WTC11 (cell line): Measurements from ENCODE around the gene DEPDC1B. TPM values are rescaled to one million over a fixed set of nuclear protein-coding genes. Genes with fewer than 3 reads are reported as not detected.

Experiments used
- ATAC-seq: fragments of 200-7000 bp; cut with Tn5 transposase; 2 replicates; pipeline ENCODE4 v1.10.0; 2021; ENCODE audit warnings: mild to moderate bottlenecking, moderate library complexity
- CTCF ChIA-PET: fragments of 300-600 bp; sonication (Branson Sonifier 250); formaldehyde crosslinking; loops from one replicate; lab custom pipeline; 2021; ENCODE audit warnings: antibody characterized with exemption; lab: Charles Lee
- POLR2A ChIA-PET: fragments of 350-600 bp; sonication (Branson Sonifier 250); formaldehyde crosslinking; loops from one replicate; lab custom pipeline; 2021; ENCODE audit warnings: antibody characterized with exemption; lab: Charles Lee
- DNase-seq: peaks from one replicate; pipeline ENCODE4 v3.0.0; 2021; ENCODE audit warnings: low spot score
- H3K27ac Mint-ChIP-seq: 2 replicates; pipeline ENCODE4 v1.8.0; 2021; ENCODE audit warnings: mixed read lengths
- H3K27me3 Mint-ChIP-seq: 2 replicates; pipeline ENCODE4 v1.8.0; 2021; ENCODE audit warnings: low read depth, mild to moderate bottlenecking, moderate library complexity, mixed read lengths
- H3K36me3 Mint-ChIP-seq: 2 replicates; pipeline ENCODE4 v1.8.0; 2021; ENCODE audit warnings: mixed read lengths
- H3K4me1 Mint-ChIP-seq: 2 replicates; pipeline ENCODE4 v1.8.0; 2022; ENCODE audit warnings: mixed read lengths
- H3K4me3 Mint-ChIP-seq: 2 replicates; pipeline ENCODE4 v1.8.0; 2021; ENCODE audit warnings: mild to moderate bottlenecking, moderate library complexity, mixed read lengths
- H3K9me3 Mint-ChIP-seq: 2 replicates; pipeline ENCODE4 v1.8.0; 2021; ENCODE audit warnings: mixed read lengths
- CREB1 ChIP-seq: sonication (generic); formaldehyde crosslinking; IDR thresholded peaks from 2 replicates; pipeline ENCODE4 v1.8.0; 2023; ENCODE audit warnings: mild to moderate bottlenecking, missing genetic modification reagents
- CREM ChIP-seq: sonication (generic); formaldehyde crosslinking; IDR thresholded peaks from 2 replicates; pipeline ENCODE4 v1.8.1; 2022; ENCODE audit warnings: mild to moderate bottlenecking, missing genetic modification reagents, moderate library complexity
- FOXK1 ChIP-seq: sonication (generic); formaldehyde crosslinking; IDR thresholded peaks from 2 replicates; pipeline ENCODE4 v1.8.0; 2022; ENCODE audit warnings: mild to moderate bottlenecking, moderate library complexity, missing genetic modification reagents
- IRF1 ChIP-seq: sonication (generic); formaldehyde crosslinking; IDR thresholded peaks from 2 replicates; pipeline ENCODE4 v1.8.0; 2023; ENCODE audit warnings: missing genetic modification reagents
- KAT7 ChIP-seq: sonication (generic); formaldehyde crosslinking; IDR thresholded peaks from 2 replicates; pipeline ENCODE4 v1.8.1; 2023; ENCODE audit warnings: missing genetic modification reagents, mild to moderate bottlenecking, borderline replicate concordance
- NFATC4 ChIP-seq: fragments of 250-450 bp; sonication (Bioruptor Pico); IDR thresholded peaks from 2 replicates; pipeline ENCODE4 v1.9.0; 2021; ENCODE audit warnings: mild to moderate bottlenecking
- NFYB ChIP-seq: sonication (generic); formaldehyde crosslinking; conservative IDR thresholded peaks from 2 replicates; pipeline ENCODE4 v1.8.0; 2022; ENCODE audit warnings: low read depth, missing genetic modification reagents
- OVOL2 ChIP-seq: fragments of 250-450 bp; sonication (Bioruptor Pico); IDR thresholded peaks from 2 replicates; pipeline ENCODE4 v1.9.0; 2021; ENCODE audit warnings: mild to moderate bottlenecking, borderline replicate concordance
- RELA ChIP-seq: sonication (generic); formaldehyde crosslinking; IDR thresholded peaks from 2 replicates; pipeline ENCODE4 v1.8.1; 2022; ENCODE audit warnings: missing genetic modification reagents, mild to moderate bottlenecking, borderline replicate concordance
- RORB ChIP-seq: fragments of 250-450 bp; sonication (Bioruptor Pico); IDR thresholded peaks from 2 replicates; pipeline ENCODE4 v1.9.0; 2021; ENCODE audit warnings: mild to moderate bottlenecking
- SMAD4 ChIP-seq: sonication (generic); formaldehyde crosslinking; IDR thresholded peaks from 2 replicates; pipeline ENCODE4 v1.8.0; 2022; ENCODE audit warnings: mild to moderate bottlenecking, missing genetic modification reagents
- TEAD4 ChIP-seq: sonication (generic); formaldehyde crosslinking; IDR thresholded peaks from 2 replicates; pipeline ENCODE4 v1.8.0; 2022; ENCODE audit warnings: mild to moderate bottlenecking, missing genetic modification reagents
- TP53 ChIP-seq: sonication (generic); formaldehyde crosslinking; IDR thresholded peaks from 2 replicates; pipeline ENCODE4 v1.8.1; 2023; ENCODE audit warnings: mild to moderate bottlenecking, missing genetic modification reagents
- ZNF138 ChIP-seq: sonication (generic); formaldehyde crosslinking; conservative IDR thresholded peaks from 2 replicates; pipeline ENCODE4 v1.8.1; 2022; ENCODE audit warnings: mild to moderate bottlenecking, moderate library complexity, missing genetic modification reagents
- ZNF263 ChIP-seq: sonication (generic); formaldehyde crosslinking; IDR thresholded peaks from 2 replicates; pipeline ENCODE4 v1.8.1; 2022; ENCODE audit warnings: low read depth, mild to moderate bottlenecking, moderate library complexity, missing genetic modification reagents
- total RNA-seq: library from RNA; stranded (reverse); gene quantifications from 3 replicates; pipeline ENCODE4 v1.2.3, GENCODE V29; 2021
- TF ChIP-seq, protein P1 (sequence below): sonication (generic); formaldehyde crosslinking; IDR thresholded peaks from 2 replicates; pipeline ENCODE4 v1.8.0; 2022; ENCODE audit warnings: missing genetic modification reagents
- TF ChIP-seq, protein P2 (sequence below): sonication (generic); formaldehyde crosslinking; IDR thresholded peaks from 2 replicates; pipeline ENCODE4 v1.8.1; 2022; ENCODE audit warnings: low read depth, missing genetic modification reagents, borderline replicate concordance
- TF ChIP-seq, protein P3 (sequence below): sonication (generic); formaldehyde crosslinking; IDR thresholded peaks from 2 replicates; pipeline ENCODE4 v1.8.1; 2022; ENCODE audit warnings: missing genetic modification reagents, borderline replicate concordance
- TF ChIP-seq, protein P4 (sequence below): sonication (generic); formaldehyde crosslinking; conservative IDR thresholded peaks from 2 replicates; pipeline ENCODE4 v1.8.1; 2022; ENCODE audit warnings: mild to moderate bottlenecking, missing genetic modification reagents

DEPDC1B gene
- total RNA-seq, 1 experiment from 2014 or later, result 55.1 TPM

- Mint-ChIP-seq H3K27me3 (no peaks in the 10 kb centered on the region), H3K9me3 (peaks cover 11% of the 10 kb centered on the region), H3K4me1 (no peaks in the 10 kb centered on the region), H3K27ac (no peak overlapping the region), H3K4me3 (no peak overlapping the region), H3K36me3 (peaks cover 12% of the 10 kb centered on the region)
- no peak for DNase-seq
- TF ChIP-seq KAT7 (CRISPR knock-in tag) (no peak), RORB (no peak), FOXK1 (CRISPR knock-in tag) (no peak), RELA (CRISPR knock-in tag) (no peak), CREB1 (CRISPR knock-in tag) (no peak)
- ChIA-PET CTCF (no interaction called here), POLR2A (no interaction called here)
- ATAC-seq, result no peak
These were observed 114.3 kb downstream of the DEPDC1B start for GRCh38 chr5:60585618-60586017.

DNA sequence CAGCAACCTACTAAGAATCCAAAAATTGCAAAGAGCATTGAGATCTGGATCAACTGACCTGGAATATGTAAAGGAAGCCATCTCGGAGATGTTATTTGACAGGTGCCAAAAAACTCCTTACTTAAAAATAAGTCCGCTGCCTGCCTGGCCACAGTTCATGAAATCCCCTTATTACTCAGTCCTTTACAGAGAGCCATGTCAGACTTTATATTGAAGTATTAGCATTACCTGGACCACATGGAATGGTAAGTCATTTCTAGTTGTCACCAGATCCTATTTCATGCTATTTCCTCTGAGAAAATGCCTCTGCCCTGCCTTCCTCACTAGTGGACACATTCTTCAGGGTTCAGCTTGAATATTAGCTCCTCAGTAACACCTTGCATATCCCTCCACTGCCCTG is 115.7 kb downstream of the DEPDC1B start:
- no peaks in the 10 kb centered on the region for H3K27me3 Mint-ChIP-seq
- ChIA-PET POLR2A (no interaction called here), CTCF (no interaction called here)
- DNase-seq (no peak), ATAC-seq (no peak)
- H3K27ac Mint-ChIP-seq, result no peak overlapping the region
- H3K4me3 Mint-ChIP-seq, result no peak overlapping the region
- H3K9me3 Mint-ChIP-seq, result peaks cover 15% of the 10 kb centered on the region
- TF ChIP-seq, protein P1, sequence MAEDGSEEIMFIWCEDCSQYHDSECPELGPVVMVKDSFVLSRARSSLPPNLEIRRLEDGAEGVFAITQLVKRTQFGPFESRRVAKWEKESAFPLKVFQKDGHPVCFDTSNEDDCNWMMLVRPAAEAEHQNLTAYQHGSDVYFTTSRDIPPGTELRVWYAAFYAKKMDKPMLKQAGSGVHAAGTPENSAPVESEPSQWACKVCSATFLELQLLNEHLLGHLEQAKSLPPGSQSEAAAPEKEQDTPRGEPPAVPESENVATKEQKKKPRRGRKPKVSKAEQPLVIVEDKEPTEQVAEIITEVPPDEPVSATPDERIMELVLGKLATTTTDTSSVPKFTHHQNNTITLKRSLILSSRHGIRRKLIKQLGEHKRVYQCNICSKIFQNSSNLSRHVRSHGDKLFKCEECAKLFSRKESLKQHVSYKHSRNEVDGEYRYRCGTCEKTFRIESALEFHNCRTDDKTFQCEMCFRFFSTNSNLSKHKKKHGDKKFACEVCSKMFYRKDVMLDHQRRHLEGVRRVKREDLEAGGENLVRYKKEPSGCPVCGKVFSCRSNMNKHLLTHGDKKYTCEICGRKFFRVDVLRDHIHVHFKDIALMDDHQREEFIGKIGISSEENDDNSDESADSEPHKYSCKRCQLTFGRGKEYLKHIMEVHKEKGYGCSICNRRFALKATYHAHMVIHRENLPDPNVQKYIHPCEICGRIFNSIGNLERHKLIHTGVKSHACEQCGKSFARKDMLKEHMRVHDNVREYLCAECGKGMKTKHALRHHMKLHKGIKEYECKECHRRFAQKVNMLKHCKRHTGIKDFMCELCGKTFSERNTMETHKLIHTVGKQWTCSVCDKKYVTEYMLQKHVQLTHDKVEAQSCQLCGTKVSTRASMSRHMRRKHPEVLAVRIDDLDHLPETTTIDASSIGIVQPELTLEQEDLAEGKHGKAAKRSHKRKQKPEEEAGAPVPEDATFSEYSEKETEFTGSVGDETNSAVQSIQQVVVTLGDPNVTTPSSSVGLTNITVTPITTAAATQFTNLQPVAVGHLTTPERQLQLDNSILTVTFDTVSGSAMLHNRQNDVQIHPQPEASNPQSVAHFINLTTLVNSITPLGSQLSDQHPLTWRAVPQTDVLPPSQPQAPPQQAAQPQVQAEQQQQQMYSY (CRISPR knock-in tag), result no peak
- TF ChIP-seq CREM (no peak), RORB (no peak), IRF1 (CRISPR knock-in tag) (no peak), TEAD4 (no peak), CREB1 (CRISPR knock-in tag) (no peak), NFYB (CRISPR knock-in tag) (no peak), ZNF263 (CRISPR knock-in tag) (no peak)
- TF ChIP-seq, protein P2, sequence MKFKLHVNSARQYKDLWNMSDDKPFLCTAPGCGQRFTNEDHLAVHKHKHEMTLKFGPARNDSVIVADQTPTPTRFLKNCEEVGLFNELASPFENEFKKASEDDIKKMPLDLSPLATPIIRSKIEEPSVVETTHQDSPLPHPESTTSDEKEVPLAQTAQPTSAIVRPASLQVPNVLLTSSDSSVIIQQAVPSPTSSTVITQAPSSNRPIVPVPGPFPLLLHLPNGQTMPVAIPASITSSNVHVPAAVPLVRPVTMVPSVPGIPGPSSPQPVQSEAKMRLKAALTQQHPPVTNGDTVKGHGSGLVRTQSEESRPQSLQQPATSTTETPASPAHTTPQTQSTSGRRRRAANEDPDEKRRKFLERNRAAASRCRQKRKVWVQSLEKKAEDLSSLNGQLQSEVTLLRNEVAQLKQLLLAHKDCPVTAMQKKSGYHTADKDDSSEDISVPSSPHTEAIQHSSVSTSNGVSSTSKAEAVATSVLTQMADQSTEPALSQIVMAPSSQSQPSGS (CRISPR knock-in tag), result no peak
- TF ChIP-seq, protein P3, sequence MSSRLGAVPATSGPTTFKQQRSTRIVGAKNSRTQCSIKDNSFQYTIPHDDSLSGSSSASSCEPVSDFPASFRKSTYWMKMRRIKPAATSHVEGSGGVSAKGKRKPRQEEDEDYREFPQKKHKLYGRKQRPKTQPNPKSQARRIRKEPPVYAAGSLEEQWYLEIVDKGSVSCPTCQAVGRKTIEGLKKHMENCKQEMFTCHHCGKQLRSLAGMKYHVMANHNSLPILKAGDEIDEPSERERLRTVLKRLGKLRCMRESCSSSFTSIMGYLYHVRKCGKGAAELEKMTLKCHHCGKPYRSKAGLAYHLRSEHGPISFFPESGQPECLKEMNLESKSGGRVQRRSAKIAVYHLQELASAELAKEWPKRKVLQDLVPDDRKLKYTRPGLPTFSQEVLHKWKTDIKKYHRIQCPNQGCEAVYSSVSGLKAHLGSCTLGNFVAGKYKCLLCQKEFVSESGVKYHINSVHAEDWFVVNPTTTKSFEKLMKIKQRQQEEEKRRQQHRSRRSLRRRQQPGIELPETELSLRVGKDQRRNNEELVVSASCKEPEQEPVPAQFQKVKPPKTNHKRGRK (CRISPR knock-in tag), result no peak
- TF ChIP-seq, all 79 proteins: peak for 0
- Mint-ChIP-seq H3K36me3 (peaks cover 15% of the 10 kb centered on the region), H3K4me1 (no peaks in the 10 kb centered on the region)

DNA sequence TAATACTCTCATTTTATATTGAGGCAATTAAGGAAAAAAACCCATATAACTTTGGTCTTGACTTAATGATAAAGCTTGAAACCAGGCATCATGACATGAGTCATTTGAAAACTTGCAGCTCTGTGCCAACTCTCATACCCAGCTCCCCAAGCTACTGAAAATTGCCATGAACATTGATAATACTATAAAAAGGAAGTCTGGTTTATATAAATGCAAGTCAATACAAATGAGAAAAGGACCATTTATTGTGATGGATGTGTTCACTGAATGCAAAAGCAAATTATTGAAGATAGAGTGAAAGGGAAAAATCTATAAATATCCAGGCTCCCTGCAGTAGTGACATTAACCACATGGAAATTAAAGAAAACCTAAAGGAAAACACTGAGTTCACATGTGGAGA is 116.3 kb downstream of the DEPDC1B start:
- ChIA-PET POLR2A (no interaction called here), CTCF (interaction anchor here (0.7 kb wide), 1 partner anchor 66 kb away, joined by 3 read pairs; no protein-coding TSS in a partner anchor)
- Mint-ChIP-seq H3K9me3 (peaks cover 17% of the 10 kb centered on the region), H3K4me3 (no peak overlapping the region), H3K27me3 (no peaks in the 10 kb centered on the region), H3K27ac (no peak overlapping the region), H3K36me3 (peaks cover 19% of the 10 kb centered on the region), H3K4me1 (no peaks in the 10 kb centered on the region)
- DNase-seq (no peak), ATAC-seq (no peak)
- TF ChIP-seq, protein P4, sequence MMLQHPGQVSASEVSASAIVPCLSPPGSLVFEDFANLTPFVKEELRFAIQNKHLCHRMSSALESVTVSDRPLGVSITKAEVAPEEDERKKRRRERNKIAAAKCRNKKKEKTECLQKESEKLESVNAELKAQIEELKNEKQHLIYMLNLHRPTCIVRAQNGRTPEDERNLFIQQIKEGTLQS, result no peak
- TF ChIP-seq TP53 (CRISPR knock-in tag), result no peak
- TF ChIP-seq SMAD4 (CRISPR knock-in tag), result no peak
- TF ChIP-seq CREB1 (CRISPR knock-in tag), result no peak
- no peak for TF ChIP-seq ZNF138 (CRISPR knock-in tag)
- TF ChIP-seq NFATC4, result no peak
- no peak for TF ChIP-seq OVOL2 (CRISPR knock-in tag)
